ENCODE data around the gene DDB1. TPM values are rescaled to one million over a fixed set of nuclear protein-coding genes. Genes with fewer than 3 reads are reported as not detected.

DDB1 gene
- total and polyA plus RNA-seq, 2 of the 13 experiments (the other 11 are each of a cell fraction or from before 2014, with no cell fraction given), result 217 to 266 TPM

GRCh38 chr11:61354208-61354607 lies 21.3 kb upstream of the DDB1 start:
- Histone ChIP-seq H3K4me2 (ENCODE audit: low read depth, low read length) (no peak overlapping the region), H3K79me2 (ENCODE audit: insufficient read depth, low read length) (no peaks in the 10 kb centered on the region), H4K20me1 (ENCODE audit: insufficient read depth, low read length) (no peaks in the 10 kb centered on the region), H3K27ac (ENCODE audit: extremely low read length, insufficient read depth, low read length) (no peak overlapping the region), H3K36me3 (replicated peaks in 1 of 2; ENCODE audit: control insufficient read depth in 1 of 2, insufficient read depth in 2 of 2, low read length in 2 of 2) (peaks cover 4 to 5% of the 10 kb centered on the region in 2 experiments; a peak in 3 of 5 replicates), H3K4me3 (replicated peaks in 1 of 3; ENCODE audit: insufficient read depth in 1 of 3, low read depth in 2 of 3, low read length in 3 of 3) (no peak overlapping the region), H3K9me3 (ENCODE audit: low read length) (no peaks in the 10 kb centered on the region), H2AFZ (ENCODE audit: low read length) (no peak overlapping the region), H3K27me3 (ENCODE audit: control insufficient read depth in 1 of 2, insufficient read depth in 2 of 2, low read length in 2 of 2) (no peaks in the 10 kb centered on the region), H3K9ac (ENCODE audit: insufficient read depth, low read depth, low read length) (no peak overlapping the region), H3K4me1 (ENCODE audit: insufficient read depth, low read length) (peaks cover 13% of the 10 kb centered on the region; the same call in 1 of the 2 replicates)
- intact Hi-C loops (cut with micrococcal nuclease; ENCODE audit: unreplicated experiment) (no loop called here), in situ Hi-C loops (cut with HindIII; ENCODE audit: extremely low pct_ligation_motif_present, low pct_unique_long_range_greater_than_20kb) (no loop called here)
- 94% methylated on average over 2 of the region's 2 CpGs for WGBS (ENCODE audit: low lambda C conversion rate)
- BruUV-seq (replicated peaks), result no TSS peak
- ATAC-seq (no peak), FAIRE-seq (no peak), DNase-seq (ENCODE audit: low spot score) (no peak)
- POLR2A ChIA-PET, result interaction anchor here (1.6 kb wide), 1 partner anchor 18 kb away, joined by 3 read pairs; no protein-coding TSS in a partner anchor
- CTCF ChIA-PET (ENCODE audit: low intra/inter-chr PET ratio, low total read pairs), result no interaction called here
- no peak for TF ChIP-seq PAWR (CRISPR knock-in tag; IDR thresholded peaks at IDR 0.05; ENCODE audit: borderline replicate concordance)
- no peak for TF ChIP-seq ZNF329 (CRISPR knock-in tag; IDR thresholded peaks at IDR 0.05; ENCODE audit: low read depth)
- TF ChIP-seq SP4 (CRISPR knock-in tag; IDR thresholded peaks at IDR 0.05), result no peak
- no peak for TF ChIP-seq PHF5A (CRISPR knock-in tag; IDR thresholded peaks at IDR 0.05; ENCODE audit: low read depth, unreplicated experiment)
- TF ChIP-seq POGZ (CRISPR knock-in tag; IDR thresholded peaks at IDR 0.05), result no peak
- no peak for TF ChIP-seq ZNF205 (CRISPR knock-in tag; IDR thresholded peaks at IDR 0.05)
- no peak for TF ChIP-seq RFX3 (CRISPR knock-in tag; IDR thresholded peaks at IDR 0.05)
- TF ChIP-seq HHEX (CRISPR knock-in tag; IDR thresholded peaks at IDR 0.05), result no peak
- TF ChIP-seq NFIC (IDR thresholded peaks at IDR 0.05; ENCODE audit: low read length), result no peak
- no peak for TF ChIP-seq AKAP8 (CRISPR knock-in tag; IDR thresholded peaks at IDR 0.05)
